NCI-H1694 treated with DMSO at 0.1 percent for 48 hours (cell line): Measurements from ENCODE around the gene GADD45GIP1.

ENCODE experiments used
- DNase-seq: peaks from one replicate; lab custom pipeline; 2025; lab: John Stamatoyannopoulos, UW

GADD45GIP1 gene

DNA sequence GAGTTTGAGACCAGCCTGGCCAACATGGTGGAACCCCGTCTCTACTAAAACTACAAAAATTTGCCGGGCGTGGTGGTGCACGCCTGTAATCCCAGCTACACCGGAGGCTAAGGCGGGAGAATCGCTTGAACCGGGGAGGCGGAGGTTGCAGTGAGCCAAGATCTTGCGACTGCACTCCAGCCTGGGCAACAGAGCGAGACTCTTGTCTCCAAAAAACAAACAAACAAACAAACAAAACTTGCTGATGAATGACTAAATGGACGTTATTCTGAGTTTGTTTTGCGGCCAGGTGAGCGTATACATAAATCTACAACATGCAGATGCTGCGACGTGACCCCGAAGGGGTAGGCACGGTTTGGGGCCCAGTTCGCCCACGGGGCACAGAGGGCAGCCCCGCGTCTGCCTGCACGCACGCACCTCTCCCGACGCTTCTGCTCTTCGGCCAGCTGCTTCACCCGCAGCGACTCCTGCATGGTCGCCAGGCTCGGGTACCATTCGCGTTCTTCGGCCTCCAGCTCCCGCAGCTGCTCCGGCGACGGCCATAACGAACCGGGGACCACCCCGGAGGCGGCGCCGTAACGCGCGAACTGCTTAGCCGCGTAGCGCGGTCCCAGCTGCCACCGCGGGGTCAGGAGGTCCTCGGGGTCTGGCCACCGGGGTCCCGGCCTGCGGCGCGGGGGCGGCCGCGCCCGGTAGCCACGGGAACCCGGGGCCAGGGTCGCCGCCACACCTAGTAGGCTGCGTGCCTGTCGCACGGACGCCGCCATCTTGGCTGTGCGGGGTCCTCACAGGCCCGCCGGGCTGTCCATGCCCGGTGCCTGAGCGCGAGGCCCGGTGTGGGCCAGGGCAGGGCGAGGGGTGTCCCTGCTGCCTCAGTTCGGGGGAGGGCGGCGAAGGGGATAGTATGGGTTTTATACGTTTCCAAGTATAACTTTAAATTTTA is at the start of gene GADD45GIP1:
Gene GADD45GIP1 (minus strand): TSS at position 778 of the 943 bp plus-strand sequence. CDS start 11 bp downstream, at position 767.
- peak; percentile 40 for DNase-seq

DNA sequence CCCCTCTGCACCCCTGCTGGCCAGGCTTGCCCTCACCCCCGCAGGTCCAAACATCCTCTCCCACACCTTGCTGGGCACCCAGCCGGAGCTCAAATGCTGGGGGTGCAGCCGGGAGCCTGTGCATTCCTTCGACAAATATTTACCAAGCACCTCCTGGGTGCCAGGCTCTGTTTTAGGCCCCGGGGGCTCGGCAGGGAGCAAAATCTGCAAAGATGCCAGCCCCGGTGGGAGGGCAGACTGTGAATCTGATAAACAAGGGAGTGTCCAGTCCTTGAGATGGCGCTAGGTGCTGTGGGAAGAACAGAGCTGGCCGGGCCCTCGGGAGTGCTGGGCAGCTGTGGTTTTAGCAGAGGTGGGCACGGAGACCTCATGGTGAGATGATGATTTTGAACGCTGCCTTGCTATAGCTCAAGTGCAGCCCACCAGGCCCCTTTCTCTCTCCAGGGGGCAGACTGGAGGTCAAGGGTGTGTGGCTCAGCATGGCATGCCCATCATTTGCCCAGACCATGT is 48.9 kb upstream of the GADD45GIP1 start:
- DNase-seq: no peak

DNA sequence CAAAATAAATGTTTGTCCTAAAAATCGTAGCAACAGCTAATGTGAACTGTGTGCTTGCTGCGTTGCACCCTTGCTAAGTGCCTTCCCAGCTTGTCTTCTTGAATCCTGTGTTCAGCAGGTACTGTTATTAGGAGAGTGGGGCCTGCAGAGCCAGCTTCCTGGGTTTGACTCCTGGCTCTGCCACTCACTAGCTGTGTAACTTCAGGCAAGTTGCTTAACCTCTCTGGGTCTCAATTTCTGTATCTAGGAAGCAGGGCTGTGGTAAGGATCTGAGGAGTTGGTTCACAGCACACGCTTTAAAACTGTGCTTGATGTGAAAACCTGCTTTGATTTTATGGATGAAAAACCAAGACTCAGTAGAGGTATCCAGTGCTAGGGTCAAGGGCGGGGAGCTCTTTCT is 48.2 kb upstream of the GADD45GIP1 start:
- no peak for DNase-seq

DNA sequence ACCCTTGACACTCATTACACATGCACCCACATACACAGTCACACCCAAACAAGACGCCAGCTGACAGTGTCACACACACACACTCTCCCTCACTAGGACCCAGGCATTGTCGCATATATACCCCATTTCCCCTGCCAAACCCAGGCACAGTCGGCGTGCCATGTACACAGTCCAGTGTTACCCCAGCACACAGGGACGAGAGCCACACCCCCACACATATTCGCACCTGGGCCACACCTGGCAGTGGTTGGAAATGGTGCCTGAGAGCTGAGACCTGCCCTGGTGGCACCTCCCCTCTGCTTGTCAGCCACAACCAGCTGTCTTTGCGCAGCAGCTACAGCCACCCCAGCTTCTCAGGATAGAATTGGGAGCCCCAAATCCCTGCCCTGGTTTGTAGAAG is 47.2 kb upstream of the GADD45GIP1 start:
- DNase-seq: no peak

DNA sequence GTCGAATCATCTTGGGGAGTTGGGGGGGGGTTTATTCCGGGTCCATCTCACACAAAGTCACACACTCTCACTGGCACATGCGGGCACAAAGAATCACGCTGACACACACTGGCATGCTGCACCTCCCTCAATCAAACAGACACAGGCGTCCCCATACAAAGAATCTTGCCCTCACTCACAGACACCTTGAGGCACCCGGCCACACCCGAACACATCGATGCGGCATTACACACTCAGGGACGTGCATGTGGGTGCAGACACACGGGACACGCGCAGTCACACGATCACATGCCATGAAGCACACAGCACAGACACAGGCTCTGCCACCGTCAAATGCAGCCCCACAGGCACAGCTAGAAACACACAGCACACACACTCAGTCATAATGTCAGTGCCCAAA is 46.1 kb upstream of the GADD45GIP1 start:
- no peak for DNase-seq

DNA sequence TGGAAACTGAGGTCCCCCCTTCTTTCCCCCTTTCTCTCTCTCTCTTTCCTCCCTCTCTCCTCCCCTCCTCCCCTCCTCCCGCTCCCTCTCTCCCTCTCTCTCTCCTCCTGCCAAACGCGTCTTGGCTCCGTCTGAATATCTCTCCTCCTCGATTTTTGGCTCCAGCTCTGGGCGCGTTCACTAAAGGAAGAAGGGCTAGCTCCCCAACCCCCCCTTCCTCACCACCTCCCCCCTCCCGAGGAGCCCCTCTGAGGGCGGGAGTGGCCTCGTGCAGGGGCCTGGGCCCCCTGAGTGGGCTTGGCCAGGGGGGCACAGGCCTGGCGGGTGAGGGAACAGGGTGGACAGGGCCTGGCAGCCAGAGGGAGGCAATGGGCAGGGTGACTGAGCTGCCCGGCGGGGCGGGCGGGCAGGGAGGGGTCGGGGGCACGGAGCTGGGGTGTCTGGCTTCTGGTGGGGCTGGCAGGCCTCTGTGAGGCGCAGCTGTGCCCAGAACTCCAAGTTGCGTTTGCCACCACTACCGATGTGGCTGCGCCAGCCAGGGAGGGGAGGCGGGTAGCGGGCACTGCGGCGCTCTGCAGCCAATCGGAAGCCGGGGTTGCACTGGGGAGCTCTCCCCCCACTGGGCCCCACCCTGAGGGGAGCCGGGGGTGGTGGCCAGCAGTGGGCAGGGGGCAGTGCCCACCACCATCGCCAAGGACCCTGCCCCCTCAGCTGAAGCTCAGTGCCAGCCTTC is 45.3 kb upstream of the GADD45GIP1 start:
- DNase-seq: no peak

DNA sequence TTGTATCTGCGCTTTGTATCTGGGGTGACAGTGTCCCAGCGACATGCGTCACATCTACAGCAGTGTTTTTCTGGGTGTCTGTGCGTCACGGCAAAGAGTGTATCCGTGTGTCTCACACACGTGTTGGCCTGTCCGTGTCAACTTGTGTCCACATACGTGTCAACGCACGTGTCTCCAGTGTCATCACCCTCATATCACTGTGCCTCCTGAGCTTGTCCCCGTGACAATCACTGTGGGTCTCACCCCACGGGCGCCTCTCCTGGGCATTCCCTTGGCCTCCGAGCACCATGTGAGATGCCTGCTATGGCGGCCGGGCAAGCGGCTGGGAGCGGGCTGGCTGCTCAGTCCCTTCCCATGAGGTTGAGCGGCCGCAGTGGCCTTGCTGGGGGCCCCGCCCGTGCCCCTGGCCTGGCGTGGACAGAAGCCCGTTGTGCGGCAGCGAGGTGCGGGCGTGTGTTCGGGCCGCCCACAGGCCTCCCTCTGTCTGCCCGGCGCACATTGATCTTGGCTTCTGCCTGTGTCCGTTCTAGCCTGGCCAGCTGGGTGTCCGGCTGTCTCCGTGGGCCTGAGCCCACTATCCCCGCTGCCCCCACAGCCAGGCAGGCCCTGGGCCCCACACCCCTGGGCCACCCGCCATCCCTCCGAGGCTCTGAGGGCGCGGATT is 44.6 kb upstream of the GADD45GIP1 start:
- no peak for DNase-seq

DNA sequence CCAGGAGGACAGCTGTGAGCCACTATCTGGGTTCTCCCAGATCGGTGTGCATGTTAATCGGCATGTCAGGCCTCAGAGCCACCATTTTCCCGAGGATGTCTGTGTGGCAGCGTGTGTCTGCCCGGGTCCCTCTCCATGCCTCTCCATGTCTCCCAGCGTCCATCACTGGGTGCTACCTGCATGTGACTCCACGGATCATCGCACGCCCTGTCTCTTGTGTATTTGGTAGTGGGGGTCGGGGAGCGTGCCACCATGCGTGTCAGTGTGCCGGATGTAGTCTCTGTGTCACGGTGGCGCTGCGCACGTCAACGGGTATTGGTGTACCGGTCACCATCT is 44.1 kb upstream of the GADD45GIP1 start:
- no peak for DNase-seq

DNA sequence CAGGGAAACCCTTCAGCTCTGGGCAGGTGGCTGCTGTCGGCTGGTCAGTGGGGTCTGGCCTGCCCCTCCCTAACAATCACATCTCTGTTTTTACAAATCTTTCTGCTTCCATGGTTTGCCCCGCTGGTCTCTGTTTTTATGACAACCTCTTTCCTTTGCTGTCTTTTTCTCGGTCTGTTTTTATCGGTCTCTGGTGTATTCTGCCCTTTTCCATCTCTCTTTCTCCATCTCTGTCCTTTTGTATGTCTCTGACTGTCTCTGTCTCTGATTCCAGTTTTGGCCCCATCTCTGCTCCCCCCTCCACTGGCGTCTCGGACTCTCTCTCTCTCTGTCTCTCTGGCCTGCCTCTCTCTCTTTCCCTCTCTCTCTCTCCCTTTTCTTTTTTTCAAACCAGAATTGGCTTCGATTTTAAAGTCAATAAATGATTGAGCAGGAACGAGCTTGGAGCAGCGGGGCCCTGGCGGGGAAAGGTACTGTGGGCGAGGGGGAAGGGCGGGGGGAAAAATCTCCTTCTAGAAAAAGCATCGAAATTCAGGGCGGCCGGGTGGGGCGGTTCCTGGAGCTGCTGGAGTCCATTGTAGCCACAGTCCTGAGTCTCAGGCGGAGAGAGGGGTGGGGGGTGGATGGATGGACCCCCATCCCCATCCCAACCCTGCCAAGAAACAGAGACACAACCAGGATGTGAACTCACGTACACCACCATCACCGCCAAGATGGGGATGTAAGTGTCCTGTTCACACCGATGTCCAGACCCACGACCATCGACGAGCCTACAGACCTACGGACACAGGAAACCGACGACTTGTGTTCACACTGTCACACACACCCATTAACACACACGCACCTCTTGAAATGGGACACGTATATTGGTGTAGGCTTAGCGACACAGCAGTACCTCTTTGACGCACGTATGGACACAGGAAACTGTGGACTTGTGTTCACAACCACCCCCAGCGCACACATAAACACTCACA is 41.2 kb upstream of the GADD45GIP1 start:
- DNase-seq: no peak

DNA sequence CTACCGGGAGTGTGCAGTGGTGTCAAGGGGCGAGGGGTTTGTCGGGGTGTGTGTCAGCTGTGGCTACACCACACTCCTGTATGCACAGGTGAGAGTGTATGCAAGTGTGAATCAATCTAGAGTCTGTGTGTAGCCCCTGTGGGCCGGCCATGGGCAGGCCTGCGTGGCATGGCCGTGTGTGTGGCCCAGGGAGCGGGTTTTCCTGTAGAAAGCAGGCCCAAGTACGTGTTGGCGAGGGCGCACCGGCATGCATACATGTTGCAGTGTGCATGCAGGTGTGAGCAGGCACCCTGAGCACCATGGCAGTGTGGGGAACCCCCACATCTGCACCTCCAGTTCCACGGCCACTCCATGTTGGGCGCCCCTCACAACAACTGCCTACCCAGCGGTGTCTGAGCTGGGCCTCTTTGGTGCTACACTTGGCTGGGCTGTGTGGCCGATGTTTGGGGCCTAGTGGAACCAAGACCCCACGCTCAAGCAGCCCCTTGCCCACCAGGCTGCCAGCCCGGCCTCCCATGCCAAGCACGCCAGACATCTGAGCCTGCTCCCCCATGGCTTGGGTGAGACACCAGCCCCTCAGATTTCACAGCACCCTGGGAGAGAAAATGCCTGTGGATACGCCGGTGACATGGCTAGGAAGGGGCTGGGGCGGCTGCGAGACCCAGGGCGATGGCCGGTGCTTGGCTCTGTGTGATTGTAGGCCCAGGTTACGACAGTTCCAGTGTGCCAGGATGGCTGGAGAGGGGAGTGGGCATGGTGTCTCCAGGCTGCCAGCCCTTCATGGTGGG is 40.4 kb upstream of the GADD45GIP1 start:
- DNase-seq: no peak

DNA sequence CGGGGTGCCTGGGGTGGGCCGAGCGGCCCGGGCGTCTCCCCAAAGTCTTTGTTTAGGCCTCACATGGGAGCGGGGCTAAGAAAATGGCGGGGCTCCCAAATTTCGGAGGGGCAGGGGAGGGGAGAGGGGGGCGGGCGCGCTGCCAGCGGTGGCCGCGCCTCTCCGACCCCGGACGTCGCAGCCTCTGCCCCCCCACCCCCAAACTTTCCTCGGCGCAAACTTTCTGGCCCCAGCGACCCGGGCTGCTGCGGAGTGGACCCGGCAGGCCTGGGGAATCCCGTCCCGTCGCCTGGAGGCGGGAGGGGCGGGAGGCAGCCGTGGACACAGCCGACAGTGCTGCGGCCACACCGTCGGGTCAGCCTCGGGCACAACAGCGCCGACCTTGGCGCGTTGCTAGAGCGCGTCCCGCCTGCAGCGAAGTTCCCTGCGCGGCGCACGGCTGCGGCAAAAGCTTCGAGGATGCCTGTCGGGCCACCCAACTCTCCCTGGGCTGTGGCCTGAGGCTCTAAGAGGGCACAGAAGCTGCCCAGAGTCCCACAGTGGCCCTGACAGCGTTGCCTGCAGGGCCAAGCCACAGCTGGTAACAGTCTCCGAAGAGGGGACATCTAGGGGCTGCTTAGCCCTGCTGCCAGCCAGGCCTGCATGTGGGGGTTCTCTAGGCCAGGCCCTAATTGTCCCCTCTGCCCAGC is 39.5 kb upstream of the GADD45GIP1 start:
- no peak for DNase-seq

DNA sequence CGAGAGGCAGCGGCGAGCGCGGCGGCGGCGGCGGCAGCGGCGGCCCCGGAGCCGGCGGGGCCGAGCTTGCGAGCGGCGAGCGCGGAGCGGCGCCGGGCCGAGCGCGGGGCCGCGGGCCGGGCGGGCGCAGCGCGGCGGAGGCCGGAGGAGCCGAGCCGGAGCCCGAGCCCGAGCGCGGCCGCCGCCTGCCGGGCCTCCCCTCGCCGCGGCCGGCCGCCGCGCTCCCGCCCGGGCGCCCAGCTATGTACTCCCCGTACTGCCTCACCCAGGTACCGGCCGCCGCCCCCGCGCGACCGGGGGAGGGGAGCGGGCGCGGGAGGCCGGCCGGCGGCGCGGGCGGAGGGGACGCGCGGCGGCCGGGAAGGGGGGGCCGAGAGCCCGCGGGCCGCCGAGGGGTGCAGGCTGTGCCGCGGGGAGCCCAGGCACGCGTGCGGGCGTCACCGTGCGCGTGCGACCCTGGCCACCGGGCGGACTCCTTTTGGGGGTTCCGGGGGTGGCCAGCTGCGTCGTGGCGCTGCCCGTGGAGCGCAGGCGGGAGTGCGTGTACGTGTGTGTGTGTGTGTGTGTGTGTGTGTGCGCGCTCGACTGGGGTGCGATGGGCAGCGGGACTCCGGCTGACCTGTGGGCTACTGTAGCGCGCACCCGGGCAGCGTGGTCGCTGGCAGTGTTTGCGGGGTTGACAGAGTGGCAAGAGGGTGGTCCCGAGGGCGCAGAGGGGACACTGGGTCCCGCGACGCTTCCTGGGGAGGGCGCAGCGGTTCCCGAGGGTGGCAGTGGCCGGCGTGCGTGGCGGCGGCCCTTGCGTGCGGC is 38.8 kb upstream of the GADD45GIP1 start:
- DNase-seq: no peak

DNA sequence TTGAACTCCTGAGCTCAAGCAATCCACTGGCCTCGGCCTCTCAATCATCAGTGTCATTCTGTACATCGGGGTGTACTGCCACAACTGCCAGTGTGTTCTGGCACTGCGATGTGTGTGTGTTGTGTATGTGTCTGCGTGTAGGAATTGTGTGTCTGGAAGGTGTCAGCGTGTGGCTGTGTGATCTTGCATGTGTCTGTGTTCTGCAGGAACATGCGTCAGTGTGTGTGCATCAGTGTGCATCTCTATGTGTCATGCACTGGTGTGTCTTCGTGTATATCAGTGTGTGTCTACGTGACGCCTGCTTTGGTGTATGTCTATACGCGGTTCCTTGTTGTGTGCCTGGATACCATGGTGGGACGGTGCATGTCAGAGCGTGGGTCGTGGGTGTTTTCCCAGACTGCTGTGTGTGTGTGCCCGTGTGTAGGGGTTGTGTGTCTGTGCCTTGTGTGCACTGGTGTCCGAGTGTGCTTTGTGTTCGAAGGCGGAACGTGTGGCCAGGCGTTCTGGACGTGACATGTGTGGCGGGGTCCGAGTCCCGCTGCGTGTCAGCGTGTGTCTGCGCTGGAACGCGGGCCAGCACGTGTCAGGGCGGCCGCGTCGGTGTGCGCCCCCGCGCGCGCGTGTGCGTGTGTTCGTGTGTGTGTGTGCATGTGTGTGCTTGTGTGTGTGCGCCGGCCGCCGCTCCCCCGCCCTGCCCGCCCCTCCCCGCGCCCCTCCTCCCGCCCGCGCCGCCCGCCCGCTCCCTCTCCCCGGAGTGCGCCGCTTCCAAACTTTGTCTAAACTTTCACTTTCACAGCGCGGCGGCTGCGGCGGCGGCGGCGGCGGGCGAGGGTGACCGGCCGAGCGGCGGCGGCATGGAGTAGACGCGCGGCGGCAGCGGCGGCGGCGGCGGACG is 37.9 kb upstream of the GADD45GIP1 start, which contains the start of gene NFIX:
Gene NFIX (plus strand): TSS at position 775 of the 895 bp plus-strand sequence. CDS start 363 bp downstream, outside the sequence.
- DNase-seq: no peak

DNA sequence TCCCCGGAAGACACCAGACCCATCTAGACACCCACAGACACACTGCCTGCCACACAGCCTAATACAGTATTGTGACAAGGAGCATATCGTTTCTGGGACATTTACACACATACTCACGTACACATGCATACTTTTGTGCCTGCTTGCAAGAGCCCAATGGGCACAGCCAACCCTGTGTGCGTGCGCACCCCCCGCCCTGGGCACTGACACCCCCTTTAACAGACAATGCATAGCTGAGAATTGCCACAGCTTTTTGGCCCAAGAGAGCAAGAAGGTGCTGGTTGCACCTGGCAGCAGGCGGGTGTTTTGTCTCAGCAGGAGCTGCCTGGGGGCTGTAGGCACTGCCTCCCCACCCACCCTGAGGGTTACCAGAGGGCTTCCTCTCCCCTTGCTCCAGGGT is 36.5 kb upstream of the GADD45GIP1 start:
- DNase-seq: no peak

DNA sequence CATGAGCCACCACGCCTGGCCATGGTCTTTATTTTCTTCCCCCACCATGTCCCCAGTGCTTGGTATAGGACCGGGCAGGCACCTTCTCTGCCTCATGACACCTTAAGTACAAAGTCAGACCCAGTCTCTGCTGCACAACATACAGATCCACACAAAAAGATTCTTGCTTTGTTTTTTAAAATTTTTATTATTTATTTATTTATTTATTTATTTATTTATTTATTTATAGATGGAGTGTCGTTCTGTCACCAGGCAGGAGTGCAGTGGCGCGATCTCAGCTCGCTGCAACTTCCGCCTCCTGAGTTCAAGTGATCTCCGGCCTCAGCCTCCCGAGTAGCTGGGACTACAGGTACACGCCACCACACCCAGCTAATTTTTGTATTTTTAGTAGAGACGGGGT is 35.7 kb upstream of the GADD45GIP1 start:
- no peak for DNase-seq

DNA sequence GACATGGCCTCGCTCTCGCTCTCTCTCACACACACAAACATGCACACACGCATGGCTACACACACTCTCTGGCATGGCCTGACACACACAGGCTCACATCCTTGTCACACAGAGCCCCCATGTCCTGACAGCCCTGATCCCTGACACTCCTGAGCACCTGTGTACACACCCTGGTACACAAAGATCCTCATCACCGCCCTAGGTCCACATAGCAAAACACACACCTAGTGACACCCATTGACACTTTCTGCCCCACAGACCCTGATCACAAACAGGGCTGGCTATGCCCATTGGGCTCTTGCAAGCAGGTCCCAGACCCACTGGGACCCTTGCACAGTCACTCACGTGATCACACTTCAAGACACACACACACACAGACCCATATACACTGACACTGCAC is 34.3 kb upstream of the GADD45GIP1 start:
- no peak for DNase-seq

DNA sequence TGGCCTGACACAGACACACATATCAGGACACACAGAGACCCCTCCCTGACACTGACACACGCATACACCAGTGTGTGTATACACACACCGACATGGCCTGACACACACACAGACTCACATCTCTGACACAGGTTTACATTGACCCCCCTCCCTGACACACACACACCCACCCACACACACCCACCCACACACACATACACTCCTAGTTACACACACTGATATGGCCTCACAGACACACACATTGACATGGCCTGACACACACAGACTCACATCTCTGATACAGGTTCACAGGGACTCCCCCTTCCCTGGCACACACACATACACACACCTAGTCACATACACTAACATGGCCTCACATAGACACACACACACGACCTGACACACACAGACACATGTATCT is 33.8 kb upstream of the GADD45GIP1 start:
- DNase-seq: no peak

DNA sequence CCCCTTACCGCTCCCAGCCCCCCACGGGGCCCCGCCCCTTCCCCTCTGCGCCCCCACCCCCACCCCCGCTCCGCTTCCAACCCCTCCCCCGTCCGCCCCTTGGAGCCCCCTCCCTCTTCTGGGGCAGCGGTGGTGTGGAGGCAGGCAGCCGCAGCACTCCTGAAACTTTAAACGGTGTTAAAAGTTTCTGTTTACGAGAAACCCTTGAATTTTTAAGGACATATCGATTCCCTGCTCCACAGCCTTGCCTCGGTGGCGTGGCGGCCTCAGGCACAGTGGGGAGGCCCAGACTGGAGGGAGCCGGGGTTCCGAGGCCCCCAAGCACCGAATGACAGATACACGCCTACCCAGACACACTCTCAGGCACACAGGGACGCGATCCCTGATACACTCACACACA is 33.4 kb upstream of the GADD45GIP1 start:
- DNase-seq: no peak
